Urinary bladder (tissue), 4 donors: ENCODE measurements around the gene CXCR1. TPM values are rescaled to one million over a fixed set of nuclear protein-coding genes. Genes with fewer than 3 reads are reported as not detected.
"Not testable (repeated sequence)": the region's sequence is repeated elsewhere in the genome, so short reads cannot be mapped to it uniquely, and the experiment has no call there.

Experiments used
- DNase-seq: peaks from one replicate; pipeline ENCODE4 v3.0.0-alpha.2; 2015; ENCODE audit errors: extremely low spot score
- H3K27ac ChIP-seq: one replicate; pipeline ENCODE4 v1.5.1; 2013; ENCODE audit warnings: low read depth, mild to moderate bottlenecking, moderate library complexity
- H3K36me3 ChIP-seq: one replicate; pipeline ENCODE4 v1.6.1; 2013; ENCODE audit warnings: mild to moderate bottlenecking, moderate library complexity; ENCODE audit not compliant: insufficient read depth
- H3K4me1 ChIP-seq: one replicate; pipeline ENCODE4 v1.6.1; 2013; ENCODE audit warnings: mild to moderate bottlenecking, moderate library complexity; ENCODE audit not compliant: insufficient read depth
- H3K4me3 ChIP-seq: one replicate; pipeline ENCODE4 v1.5.1; 2013; ENCODE audit warnings: low read depth, low read length
- WGBS: extraction: QIAGEN DNeasy Blood & Tissue Kit; methylation state at CpG from one replicate; pipeline ENCODE4 v1.1.7; 2013; 5-methylcytosine and 5-hydroxymethylcytosine counted together
- polyA plus RNA-seq: library from polyadenylated mRNA; stranded (reverse); fragments of 200-250 nt; gene quantifications from one replicate; pipeline ENCODE4 v1.2.3, GENCODE V29; 2013
- total RNA-seq: library from RNA; depleted of rRNA; stranded (reverse); fragments of >200 nt; gene quantifications from one replicate; pipeline ENCODE4 v1.2.3, GENCODE V29; 2014
- donor health status: healthy with polysubstance abuse.
- donor health status: healthy.

CXCR1 gene
- total and polyA plus RNA-seq, 2 donors, result 0.13 to 0.26 TPM

- no peak for DNase-seq
- H3K27ac ChIP-seq, result no peak overlapping the region
- WGBS, result 52% methylated on average over 9 of the region's 9 CpGs
- H3K36me3 ChIP-seq, result no peaks in the 10 kb centered on the region
- no peak overlapping the region for H3K4me3 ChIP-seq
- H3K4me1 ChIP-seq, result no peaks in the 10 kb centered on the region
Observed at GRCh38 chr2:218180467-218181114, 13.8 kb upstream of the CXCR1 start.

DNA sequence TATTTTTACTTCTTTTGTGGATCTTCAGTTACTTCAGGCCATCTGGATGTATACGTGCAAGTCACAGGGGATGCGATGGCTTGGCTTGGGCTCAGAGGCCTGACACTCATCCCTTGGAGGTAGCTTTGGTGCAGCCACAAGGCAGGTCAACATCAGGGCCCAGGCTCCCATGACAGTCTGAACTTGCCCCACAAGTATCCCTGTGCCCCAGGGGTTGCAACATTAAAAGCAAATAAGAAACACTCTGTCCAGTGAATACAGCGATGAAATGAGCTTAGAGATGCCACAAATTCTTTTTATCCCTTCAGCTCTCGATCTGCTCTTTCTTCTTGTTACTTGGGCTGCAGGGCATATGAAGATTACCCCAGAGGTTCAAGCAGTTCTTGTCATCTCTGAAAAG lies 13.0 kb upstream of the CXCR1 start:
- 90% methylated on average over 4 of the region's 4 CpGs for WGBS
- Histone ChIP-seq H3K27ac (no peak overlapping the region), H3K36me3 (no peaks in the 10 kb centered on the region), H3K4me1 (no peaks in the 10 kb centered on the region), H3K4me3 (no peak overlapping the region)
- DNase-seq, result no peak

- H3K4me3 ChIP-seq, result no peak overlapping the region
- H3K36me3 ChIP-seq, result no peaks in the 10 kb centered on the region
- DNase-seq, result no peak
- WGBS, result 83% methylated on average over 2 of the region's 2 CpGs
- H3K27ac ChIP-seq, result no peak overlapping the region
- H3K4me1 ChIP-seq, result no peaks in the 10 kb centered on the region
Observed at GRCh38 chr2:218172845-218173244, 6.1 kb upstream of the CXCR1 start.

DNA sequence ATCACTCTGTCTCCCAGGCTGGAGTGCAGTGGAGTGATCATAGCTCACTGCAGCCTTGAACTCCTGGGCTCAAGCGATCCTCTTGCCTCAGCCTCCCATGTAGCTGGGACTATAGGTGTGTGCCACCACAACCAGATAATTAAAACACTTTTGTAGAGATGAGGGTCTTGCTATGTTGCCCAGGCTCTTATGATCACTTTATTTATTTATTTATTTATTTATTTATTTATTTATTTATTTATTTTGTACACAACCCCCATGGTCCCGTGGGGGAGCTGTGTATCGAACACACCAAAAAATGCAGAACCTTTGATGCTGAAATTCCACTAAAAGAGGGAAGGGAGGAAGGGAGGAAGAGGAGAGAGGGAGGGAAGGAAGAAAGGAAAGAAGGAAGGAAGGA lies 5.0 kb upstream of the CXCR1 start:
- H3K4me1 ChIP-seq, H3K36me3 ChIP-seq, H3K27ac ChIP-seq, H3K4me3 ChIP-seq, DNase-seq: not testable (repeated sequence)
- WGBS, result 92% methylated on average over 3 of the region's 3 CpGs

GRCh38 chr2:218169757-218170546 lies 3.2 kb upstream of the CXCR1 start:
- H3K36me3 ChIP-seq, result no peaks in the 10 kb centered on the region
- no peak overlapping the region for H3K4me3 ChIP-seq
- H3K4me1 ChIP-seq, result no peaks in the 10 kb centered on the region
- DNase-seq, result no peak
- WGBS, result 73% methylated on average over 5 of the region's 5 CpGs
- H3K27ac ChIP-seq, result no peak overlapping the region

DNA sequence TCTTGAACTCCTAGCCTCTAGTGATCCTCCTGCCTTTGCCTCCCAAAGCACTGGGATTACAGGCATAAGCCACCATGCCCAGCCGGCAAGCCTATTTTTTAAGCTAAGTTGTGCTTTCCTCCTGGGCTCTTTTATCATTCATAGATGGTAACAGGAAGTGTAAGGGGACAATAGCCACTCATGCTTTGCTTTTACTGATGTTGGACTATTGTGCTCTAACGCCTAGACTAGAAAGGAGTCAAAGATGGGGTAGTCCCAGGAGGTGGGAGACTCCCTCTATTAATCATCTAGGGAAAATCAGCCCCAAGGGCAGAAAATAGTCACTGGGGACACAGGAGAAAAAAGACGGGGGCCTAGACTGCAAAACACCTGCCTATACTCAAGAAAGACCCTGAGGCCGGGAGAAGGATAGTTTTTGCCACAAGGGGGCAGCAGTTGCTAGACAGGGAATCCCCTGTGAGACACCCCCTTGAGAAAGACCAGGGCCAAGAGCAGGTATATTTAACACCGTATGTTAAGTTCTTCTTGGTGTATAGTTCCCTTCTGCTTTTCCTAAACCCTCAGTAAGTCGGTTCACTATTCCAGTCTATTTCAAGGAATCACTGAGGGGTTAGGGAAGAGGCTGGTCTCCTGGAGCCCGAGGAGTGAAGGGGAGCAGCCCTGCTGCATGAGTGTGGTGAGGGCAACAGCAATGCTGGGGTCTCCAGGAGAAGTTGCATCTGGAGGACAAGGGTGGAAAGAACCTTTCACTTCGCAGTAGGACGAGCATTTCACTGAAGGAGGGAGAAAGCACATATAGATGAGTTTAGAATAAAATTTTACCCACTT lies 2.1 kb upstream of the CXCR1 start:
- Histone ChIP-seq H3K36me3 (no peaks in the 10 kb centered on the region), H3K4me3 (no peak overlapping the region), H3K27ac (no peak overlapping the region), H3K4me1 (no peaks in the 10 kb centered on the region)
- 48% methylated on average over 9 of the region's 9 CpGs for WGBS
- DNase-seq, result no peak

DNA sequence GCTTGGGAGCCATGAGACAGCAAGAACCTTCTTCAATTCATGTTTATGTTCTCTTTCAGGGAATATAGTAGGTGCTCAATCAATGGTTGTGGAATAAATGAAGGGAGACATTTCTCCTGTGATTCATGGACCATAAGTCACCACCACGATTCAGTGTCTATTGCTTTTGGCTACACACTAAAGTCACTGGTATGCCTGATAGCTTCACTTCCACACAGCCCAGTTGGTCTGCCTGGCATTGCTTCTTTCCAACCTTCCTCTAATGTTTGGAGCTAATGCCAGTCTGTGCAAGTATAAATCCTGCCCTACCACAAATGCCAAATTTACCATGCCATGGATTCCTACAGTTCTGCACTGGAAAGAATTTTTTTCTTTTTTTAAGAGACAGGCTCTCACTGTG lies 1.3 kb upstream of the CXCR1 start:
- WGBS, result 85% methylated on average over 1 of the region's 1 CpG
- Histone ChIP-seq H3K27ac (no peak overlapping the region), H3K4me3 (no peak overlapping the region), H3K4me1 (no peaks in the 10 kb centered on the region), H3K36me3 (no peaks in the 10 kb centered on the region)
- no peak for DNase-seq

GRCh38 chr2:218162814-218163213 lies 3.9 kb downstream of the CXCR1 start:
- Histone ChIP-seq H3K36me3 (no peaks in the 10 kb centered on the region), H3K4me1 (no peaks in the 10 kb centered on the region), H3K27ac (no peak overlapping the region), H3K4me3 (no peak overlapping the region)
- no peak for DNase-seq
- 88% methylated on average over 1 of the region's 1 CpG for WGBS

DNA sequence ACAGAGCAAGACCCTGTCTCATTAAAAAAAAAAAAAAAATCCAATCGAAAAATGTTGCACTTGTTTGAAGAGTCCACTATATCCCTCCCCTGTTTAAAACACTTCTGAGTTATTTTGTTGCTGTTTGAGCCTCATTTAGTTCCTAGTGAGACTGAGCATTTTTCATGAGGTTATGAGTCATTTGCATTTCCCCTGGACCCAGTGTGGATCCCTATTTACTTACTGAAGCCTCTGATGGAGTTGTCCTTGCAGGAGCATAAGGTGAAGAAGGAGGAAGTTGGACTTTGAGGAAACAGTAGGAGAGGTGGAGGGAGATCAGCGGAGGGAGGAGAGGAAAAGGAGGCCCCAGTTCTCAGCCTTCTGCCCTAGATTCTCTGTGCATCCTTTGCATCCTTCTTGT lies 5.1 kb downstream of the CXCR1 start:
- Histone ChIP-seq H3K4me1 (no peaks in the 10 kb centered on the region), H3K27ac (no peak overlapping the region), H3K36me3 (no peaks in the 10 kb centered on the region), H3K4me3 (no peak overlapping the region)
- 78% methylated on average over 2 of the region's 2 CpGs for WGBS
- DNase-seq, result no peak

DNA sequence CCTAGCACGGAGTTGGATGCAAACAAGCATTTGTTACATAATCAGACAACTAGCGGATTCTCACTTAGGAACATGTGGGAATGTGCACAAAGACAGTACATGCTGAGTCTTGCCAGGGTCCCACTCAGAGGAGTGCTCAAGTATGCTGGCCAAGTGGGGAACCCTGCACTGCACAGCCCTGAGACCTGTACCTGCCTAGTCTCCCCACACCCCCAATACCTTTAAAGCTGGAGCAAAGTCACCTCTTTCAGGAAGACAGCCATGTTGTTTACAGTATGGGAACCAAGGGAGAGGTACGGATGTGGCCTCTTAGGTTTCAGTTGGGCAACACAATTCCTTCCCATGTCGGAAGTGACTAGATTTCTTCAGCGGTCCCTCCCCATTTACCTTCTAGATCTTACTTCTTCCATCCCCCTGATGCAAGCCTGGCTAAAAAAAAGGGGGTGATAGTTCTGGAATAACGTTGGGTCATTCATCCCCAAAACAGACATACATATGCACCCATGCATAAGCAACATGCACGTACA lies 10.7 kb downstream of the CXCR1 start:
- Histone ChIP-seq H3K27ac (no peak overlapping the region), H3K4me1 (no peaks in the 10 kb centered on the region), H3K4me3 (no peak overlapping the region), H3K36me3 (no peaks in the 10 kb centered on the region)
- 86% methylated on average over 7 of the region's 7 CpGs for WGBS
- DNase-seq, result no peak

DNA sequence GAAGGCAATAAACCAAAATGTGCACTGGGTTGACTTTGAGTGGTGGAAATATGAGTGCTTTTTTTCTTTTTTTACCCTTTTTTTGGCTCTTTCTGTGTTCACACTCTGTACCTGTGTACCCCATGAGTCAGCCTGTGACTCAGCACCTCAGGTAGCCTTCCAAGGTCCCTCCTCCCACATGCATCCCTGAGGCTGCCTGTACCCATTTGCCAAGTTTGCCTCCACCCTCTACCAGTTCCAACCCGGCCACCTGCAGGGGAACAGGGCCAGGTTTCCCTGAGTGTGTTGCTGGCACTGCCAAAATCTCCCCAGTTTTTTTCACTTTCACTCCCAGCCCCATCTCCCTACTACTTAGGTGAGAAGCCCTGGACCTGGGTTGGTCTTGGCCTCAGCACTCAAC lies 14.0 kb downstream of the CXCR1 start:
- no peaks in the 10 kb centered on the region for H3K36me3 ChIP-seq
- H3K27ac ChIP-seq, result no peak overlapping the region
- WGBS, result 65% methylated on average over 1 of the region's 1 CpG
- DNase-seq, result no peak
- no peaks in the 10 kb centered on the region for H3K4me1 ChIP-seq
- H3K4me3 ChIP-seq, result no peak overlapping the region

DNA sequence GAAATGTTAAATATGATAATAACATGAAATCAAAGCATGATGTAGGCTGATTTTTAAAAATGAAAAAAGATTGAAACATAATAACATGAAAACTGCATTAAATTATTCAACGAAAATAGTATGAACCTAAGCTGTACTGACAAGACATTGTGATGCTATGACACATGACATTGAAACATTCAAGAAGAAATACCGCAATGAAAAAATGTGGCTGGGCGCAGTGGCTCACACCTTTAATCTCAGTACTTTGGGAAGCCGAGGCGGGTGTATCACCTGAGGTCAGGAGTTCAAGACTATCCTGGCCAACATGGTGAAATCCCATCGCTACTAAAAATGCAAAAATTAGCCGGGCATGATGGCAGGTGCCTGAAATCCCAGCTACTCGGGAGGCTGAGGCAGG lies 14.6 kb downstream of the CXCR1 start:
- Histone ChIP-seq H3K4me1 (no peaks in the 10 kb centered on the region), H3K36me3 (no peaks in the 10 kb centered on the region), H3K4me3 (no peak overlapping the region), H3K27ac (no peak overlapping the region)
- DNase-seq, result no peak
- WGBS, result 90% methylated on average over 8 of the region's 8 CpGs

GRCh38 chr2:218149848-218150440 lies 16.8 kb downstream of the CXCR1 start:
- WGBS, result 86% methylated on average over 5 of the region's 5 CpGs
- DNase-seq, result no peak
- Histone ChIP-seq H3K36me3 (no peaks in the 10 kb centered on the region), H3K27ac (no peak overlapping the region), H3K4me1 (no peaks in the 10 kb centered on the region), H3K4me3 (no peak overlapping the region)
